GM23338 (cell line): ENCODE data around the gene GNB1L. TPM values are rescaled to one million over a fixed set of nuclear protein-coding genes. Genes with fewer than 3 reads are reported as not detected.

Source experiments
- ATAC-seq: fragments of 200-7000 bp; cut with Tn5 transposase; 3 replicates; pipeline ENCODE4 v1.9.1; 2020
- DNase-seq: peaks from one replicate; pipeline ENCODE4 v3.0.0-alpha.2; 2015; ENCODE audit warnings: low spot score
- H2AFZ ChIP-seq: fragments of 200-600 bp; sonication (generic); 2 replicates; pipeline ENCODE4 v1.8.0; 2016; ENCODE audit warnings: antibody characterized with exemption, mild to moderate bottlenecking, moderate library complexity
- H3F3A ChIP-seq: fragments of 200-600 bp; sonication (generic); replicated peaks from 2 replicates; pipeline ENCODE4 v1.8.0; 2017; ENCODE audit warnings: antibody characterized with exemption, mixed run types, low read depth
- H3K27ac ChIP-seq: fragments of 200-600 bp; sonication (generic); 2 replicates; pipeline ENCODE4 v1.6.1; 2016; ENCODE audit warnings: low read depth
- H3K27me3 ChIP-seq: fragments of 200-600 bp; sonication (generic); 2 replicates; pipeline ENCODE4 v1.8.0; 2016; ENCODE audit warnings: mild to moderate bottlenecking, mixed run types, moderate library complexity; ENCODE audit not compliant: insufficient read depth
- H3K36me3 ChIP-seq: fragments of 200-600 bp; sonication (generic); 2 replicates; pipeline ENCODE4 v1.8.0; 2016; ENCODE audit warnings: mild to moderate bottlenecking; ENCODE audit not compliant: insufficient read depth
- H3K4me1 ChIP-seq: fragments of 200-600 bp; sonication (generic); 2 replicates; pipeline ENCODE4 v1.8.0; 2016; ENCODE audit warnings: mild to moderate bottlenecking, moderate library complexity; ENCODE audit not compliant: insufficient read depth
- H3K4me2 ChIP-seq: fragments of 200-600 bp; sonication (generic); 2 replicates; pipeline ENCODE4 v1.7.1; 2017; ENCODE audit warnings: mixed run types
- H3K4me3 ChIP-seq: fragments of 200-600 bp; sonication (generic); 2 replicates; pipeline ENCODE4 v1.6.1; 2016; ENCODE audit warnings: mixed run types
- H3K79me2 ChIP-seq: fragments of 200-600 bp; sonication (generic); replicated peaks from 2 replicates; pipeline ENCODE4 v1.8.0; 2017; ENCODE audit warnings: mild to moderate bottlenecking; ENCODE audit not compliant: insufficient read depth
- H3K9me2 ChIP-seq: fragments of 200-600 bp; sonication (generic); 2 replicates; pipeline ENCODE4 v1.8.0; 2017; ENCODE audit not compliant: insufficient read depth
- H4K20me1 ChIP-seq: fragments of 200-600 bp; sonication (generic); replicated peaks from 2 replicates; pipeline ENCODE4 v1.8.0; 2017; ENCODE audit warnings: mild to moderate bottlenecking; ENCODE audit not compliant: insufficient read depth
- H3K27ac Mint-ChIP-seq: 2 replicates; pipeline ENCODE4 v1.8.0; 2020; ENCODE audit warnings: inconsistent platforms, mild to moderate bottlenecking, moderate library complexity, mixed read lengths
- H3K27me3 Mint-ChIP-seq: 3 replicates; pipeline ENCODE4 v1.8.0; 2022; ENCODE audit warnings: low read depth, mild to moderate bottlenecking, moderate library complexity, mixed read lengths, inconsistent platforms; ENCODE audit not compliant: insufficient read depth, poor library complexity
- H3K36me3 Mint-ChIP-seq: 3 replicates; pipeline ENCODE4 v1.8.0; 2021; ENCODE audit warnings: low read depth, mild to moderate bottlenecking, inconsistent platforms, moderate library complexity, mixed read lengths
- H3K4me1 Mint-ChIP-seq: 3 replicates; pipeline ENCODE4 v1.8.0; 2020; ENCODE audit warnings: mild to moderate bottlenecking, inconsistent platforms, mixed read lengths
- H3K4me3 Mint-ChIP-seq: 3 replicates; pipeline ENCODE4 v1.8.0; 2021; ENCODE audit warnings: moderate library complexity, mild to moderate bottlenecking, inconsistent platforms, mixed read lengths
- H3K9me3 Mint-ChIP-seq: 3 replicates; pipeline ENCODE4 v1.8.0; 2020; ENCODE audit warnings: moderate library complexity, mild to moderate bottlenecking, inconsistent platforms, mixed read lengths
- CREB1 ChIP-seq: fragments of 250-450 bp; sonication (Bioruptor Pico); IDR thresholded peaks from 2 replicates; pipeline ENCODE4 v1.5.0; 2020; ENCODE audit warnings: low read depth, mild to moderate bottlenecking, moderate library complexity
- EZH2 ChIP-seq: fragments of 200-600 bp; sonication (generic); IDR thresholded peaks from one replicate; pipeline ENCODE4 v1.8.0; 2017; ENCODE audit warnings: antibody characterized with exemption, mild to moderate bottlenecking, low read depth; ENCODE audit not compliant: unreplicated experiment
- EZH2phosphoT487 ChIP-seq: fragments of 200-600 bp; sonication (generic); IDR thresholded peaks from one replicate; pipeline ENCODE4 v1.8.1; 2018; ENCODE audit warnings: antibody characterized with exemption; ENCODE audit not compliant: unreplicated experiment
- JUNB ChIP-seq: IDR thresholded peaks from one replicate; pipeline ENCODE4 v1.6.1; 2016; ENCODE audit warnings: antibody characterized with exemption; ENCODE audit not compliant: unreplicated experiment
- NANOG ChIP-seq: IDR thresholded peaks from 2 replicates; pipeline ENCODE4 v1.6.1; 2016; ENCODE audit warnings: antibody characterized with exemption, borderline replicate concordance
- POLR2AphosphoS5 ChIP-seq: IDR thresholded peaks from 2 replicates; pipeline ENCODE4 v1.6.1; 2016; ENCODE audit warnings: antibody characterized with exemption, low read depth
- STAT1 ChIP-seq: IDR thresholded peaks from one replicate; pipeline ENCODE4 v1.6.1; 2016; ENCODE audit warnings: antibody characterized with exemption; ENCODE audit not compliant: unreplicated experiment
- ZNF114 ChIP-seq: fragments of 250-450 bp; sonication (Bioruptor Pico); IDR thresholded peaks from 2 replicates; pipeline ENCODE4 v1.5.0; 2020; ENCODE audit warnings: mild to moderate bottlenecking, moderate library complexity
- ZNF331 ChIP-seq: fragments of 250-450 bp; sonication (Bioruptor Pico); IDR thresholded peaks from 2 replicates; pipeline ENCODE4 v1.5.0; 2020; ENCODE audit warnings: low read depth, mild to moderate bottlenecking, moderate library complexity
- polyA plus RNA-seq: library from polyadenylated mRNA; unstranded; fragments of >200 nt; fragmentation: Nextera tagmentation; extraction: Ambion mirVana; gene quantifications from 2 replicates; pipeline ENCODE4 v1.2.1, GENCODE V29; 2016
- total RNA-seq: library from RNA; depleted of rRNA; stranded (reverse); fragments of >200 nt; shearing (Covaris generic); gene quantifications from 2 replicates; pipeline ENCODE4 v1.2.3, GENCODE V29; 2014
- TF ChIP-seq, protein P1 (sequence below), 2 experiments: fragments of 200-600 bp in 1 of 2; sonication (generic) in 1 of 2; conservative IDR thresholded peaks; 2 replicates each; pipeline versions ENCODE4 v1.5.1 to v1.6.1; 2016 to 2017; ENCODE audit warnings: antibody characterized with exemption in 2 of 2, low read depth in 2 of 2, mild to moderate bottlenecking in 2 of 2, moderate library complexity in 1 of 2
- TF ChIP-seq, protein P2 (sequence below): IDR thresholded peaks from one replicate; pipeline ENCODE4 v1.6.1; 2018; ENCODE audit warnings: antibody characterized with exemption; ENCODE audit not compliant: unreplicated experiment
- TF ChIP-seq, protein P3 (sequence below): fragments of 250-450 bp; sonication (Bioruptor Pico); IDR thresholded peaks from 2 replicates; pipeline ENCODE4 v1.5.0; 2020; ENCODE audit warnings: mild to moderate bottlenecking, moderate library complexity
- TF ChIP-seq, protein P4 (sequence below): IDR thresholded peaks from 2 replicates; pipeline ENCODE4 v1.6.1; 2016; ENCODE audit warnings: antibody characterized with exemption

The GNB1L gene
- total and polyA plus RNA-seq, 2 experiments from 2014 or later: 15.2 to 27.8 TPM

DNA sequence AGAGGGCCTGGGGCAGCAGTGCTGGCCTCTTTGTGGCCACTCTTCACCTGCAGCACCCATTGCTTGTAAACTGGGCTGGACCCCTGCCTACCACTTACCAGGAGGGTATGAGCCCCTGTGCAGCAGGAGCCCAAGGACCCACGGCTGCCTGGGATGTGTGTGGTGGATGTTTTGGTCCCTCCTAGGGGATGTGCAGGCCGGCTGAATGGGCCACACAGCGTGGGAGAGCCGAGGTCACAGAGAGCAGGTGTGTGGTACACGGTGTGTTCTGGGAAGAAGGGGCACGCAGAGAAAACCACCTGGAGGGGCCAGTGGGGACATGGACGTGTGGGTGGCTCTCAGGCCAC is 19.3 kb upstream of the GNB1L start:
- no peak overlapping the region for H3K27ac Mint-ChIP-seq
- H3K27me3 ChIP-seq: no peaks in the 10 kb centered on the region
- no peaks in the 10 kb centered on the region for H3K9me2 ChIP-seq
- TF ChIP-seq ZNF331 (CRISPR knock-in tag) (no peak), ZNF114 (CRISPR knock-in tag) (no peak), CREB1 (no peak), EZH2phosphoT487 (no peak), STAT1 (no peak), POLR2AphosphoS5 (no peak), JUNB (no peak), NANOG (no peak), EZH2 (no peak)
- TF ChIP-seq, protein P1, sequence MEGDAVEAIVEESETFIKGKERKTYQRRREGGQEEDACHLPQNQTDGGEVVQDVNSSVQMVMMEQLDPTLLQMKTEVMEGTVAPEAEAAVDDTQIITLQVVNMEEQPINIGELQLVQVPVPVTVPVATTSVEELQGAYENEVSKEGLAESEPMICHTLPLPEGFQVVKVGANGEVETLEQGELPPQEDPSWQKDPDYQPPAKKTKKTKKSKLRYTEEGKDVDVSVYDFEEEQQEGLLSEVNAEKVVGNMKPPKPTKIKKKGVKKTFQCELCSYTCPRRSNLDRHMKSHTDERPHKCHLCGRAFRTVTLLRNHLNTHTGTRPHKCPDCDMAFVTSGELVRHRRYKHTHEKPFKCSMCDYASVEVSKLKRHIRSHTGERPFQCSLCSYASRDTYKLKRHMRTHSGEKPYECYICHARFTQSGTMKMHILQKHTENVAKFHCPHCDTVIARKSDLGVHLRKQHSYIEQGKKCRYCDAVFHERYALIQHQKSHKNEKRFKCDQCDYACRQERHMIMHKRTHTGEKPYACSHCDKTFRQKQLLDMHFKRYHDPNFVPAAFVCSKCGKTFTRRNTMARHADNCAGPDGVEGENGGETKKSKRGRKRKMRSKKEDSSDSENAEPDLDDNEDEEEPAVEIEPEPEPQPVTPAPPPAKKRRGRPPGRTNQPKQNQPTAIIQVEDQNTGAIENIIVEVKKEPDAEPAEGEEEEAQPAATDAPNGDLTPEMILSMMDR (conservative IDR thresholded peaks at IDR 0.05; ENCODE audit: low read depth in 2 of 2): no peak
- TF ChIP-seq, protein P2, sequence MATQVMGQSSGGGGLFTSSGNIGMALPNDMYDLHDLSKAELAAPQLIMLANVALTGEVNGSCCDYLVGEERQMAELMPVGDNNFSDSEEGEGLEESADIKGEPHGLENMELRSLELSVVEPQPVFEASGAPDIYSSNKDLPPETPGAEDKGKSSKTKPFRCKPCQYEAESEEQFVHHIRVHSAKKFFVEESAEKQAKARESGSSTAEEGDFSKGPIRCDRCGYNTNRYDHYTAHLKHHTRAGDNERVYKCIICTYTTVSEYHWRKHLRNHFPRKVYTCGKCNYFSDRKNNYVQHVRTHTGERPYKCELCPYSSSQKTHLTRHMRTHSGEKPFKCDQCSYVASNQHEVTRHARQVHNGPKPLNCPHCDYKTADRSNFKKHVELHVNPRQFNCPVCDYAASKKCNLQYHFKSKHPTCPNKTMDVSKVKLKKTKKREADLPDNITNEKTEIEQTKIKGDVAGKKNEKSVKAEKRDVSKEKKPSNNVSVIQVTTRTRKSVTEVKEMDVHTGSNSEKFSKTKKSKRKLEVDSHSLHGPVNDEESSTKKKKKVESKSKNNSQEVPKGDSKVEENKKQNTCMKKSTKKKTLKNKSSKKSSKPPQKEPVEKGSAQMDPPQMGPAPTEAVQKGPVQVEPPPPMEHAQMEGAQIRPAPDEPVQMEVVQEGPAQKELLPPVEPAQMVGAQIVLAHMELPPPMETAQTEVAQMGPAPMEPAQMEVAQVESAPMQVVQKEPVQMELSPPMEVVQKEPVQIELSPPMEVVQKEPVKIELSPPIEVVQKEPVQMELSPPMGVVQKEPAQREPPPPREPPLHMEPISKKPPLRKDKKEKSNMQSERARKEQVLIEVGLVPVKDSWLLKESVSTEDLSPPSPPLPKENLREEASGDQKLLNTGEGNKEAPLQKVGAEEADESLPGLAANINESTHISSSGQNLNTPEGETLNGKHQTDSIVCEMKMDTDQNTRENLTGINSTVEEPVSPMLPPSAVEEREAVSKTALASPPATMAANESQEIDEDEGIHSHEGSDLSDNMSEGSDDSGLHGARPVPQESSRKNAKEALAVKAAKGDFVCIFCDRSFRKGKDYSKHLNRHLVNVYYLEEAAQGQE: no peak
- TF ChIP-seq, protein P3, sequence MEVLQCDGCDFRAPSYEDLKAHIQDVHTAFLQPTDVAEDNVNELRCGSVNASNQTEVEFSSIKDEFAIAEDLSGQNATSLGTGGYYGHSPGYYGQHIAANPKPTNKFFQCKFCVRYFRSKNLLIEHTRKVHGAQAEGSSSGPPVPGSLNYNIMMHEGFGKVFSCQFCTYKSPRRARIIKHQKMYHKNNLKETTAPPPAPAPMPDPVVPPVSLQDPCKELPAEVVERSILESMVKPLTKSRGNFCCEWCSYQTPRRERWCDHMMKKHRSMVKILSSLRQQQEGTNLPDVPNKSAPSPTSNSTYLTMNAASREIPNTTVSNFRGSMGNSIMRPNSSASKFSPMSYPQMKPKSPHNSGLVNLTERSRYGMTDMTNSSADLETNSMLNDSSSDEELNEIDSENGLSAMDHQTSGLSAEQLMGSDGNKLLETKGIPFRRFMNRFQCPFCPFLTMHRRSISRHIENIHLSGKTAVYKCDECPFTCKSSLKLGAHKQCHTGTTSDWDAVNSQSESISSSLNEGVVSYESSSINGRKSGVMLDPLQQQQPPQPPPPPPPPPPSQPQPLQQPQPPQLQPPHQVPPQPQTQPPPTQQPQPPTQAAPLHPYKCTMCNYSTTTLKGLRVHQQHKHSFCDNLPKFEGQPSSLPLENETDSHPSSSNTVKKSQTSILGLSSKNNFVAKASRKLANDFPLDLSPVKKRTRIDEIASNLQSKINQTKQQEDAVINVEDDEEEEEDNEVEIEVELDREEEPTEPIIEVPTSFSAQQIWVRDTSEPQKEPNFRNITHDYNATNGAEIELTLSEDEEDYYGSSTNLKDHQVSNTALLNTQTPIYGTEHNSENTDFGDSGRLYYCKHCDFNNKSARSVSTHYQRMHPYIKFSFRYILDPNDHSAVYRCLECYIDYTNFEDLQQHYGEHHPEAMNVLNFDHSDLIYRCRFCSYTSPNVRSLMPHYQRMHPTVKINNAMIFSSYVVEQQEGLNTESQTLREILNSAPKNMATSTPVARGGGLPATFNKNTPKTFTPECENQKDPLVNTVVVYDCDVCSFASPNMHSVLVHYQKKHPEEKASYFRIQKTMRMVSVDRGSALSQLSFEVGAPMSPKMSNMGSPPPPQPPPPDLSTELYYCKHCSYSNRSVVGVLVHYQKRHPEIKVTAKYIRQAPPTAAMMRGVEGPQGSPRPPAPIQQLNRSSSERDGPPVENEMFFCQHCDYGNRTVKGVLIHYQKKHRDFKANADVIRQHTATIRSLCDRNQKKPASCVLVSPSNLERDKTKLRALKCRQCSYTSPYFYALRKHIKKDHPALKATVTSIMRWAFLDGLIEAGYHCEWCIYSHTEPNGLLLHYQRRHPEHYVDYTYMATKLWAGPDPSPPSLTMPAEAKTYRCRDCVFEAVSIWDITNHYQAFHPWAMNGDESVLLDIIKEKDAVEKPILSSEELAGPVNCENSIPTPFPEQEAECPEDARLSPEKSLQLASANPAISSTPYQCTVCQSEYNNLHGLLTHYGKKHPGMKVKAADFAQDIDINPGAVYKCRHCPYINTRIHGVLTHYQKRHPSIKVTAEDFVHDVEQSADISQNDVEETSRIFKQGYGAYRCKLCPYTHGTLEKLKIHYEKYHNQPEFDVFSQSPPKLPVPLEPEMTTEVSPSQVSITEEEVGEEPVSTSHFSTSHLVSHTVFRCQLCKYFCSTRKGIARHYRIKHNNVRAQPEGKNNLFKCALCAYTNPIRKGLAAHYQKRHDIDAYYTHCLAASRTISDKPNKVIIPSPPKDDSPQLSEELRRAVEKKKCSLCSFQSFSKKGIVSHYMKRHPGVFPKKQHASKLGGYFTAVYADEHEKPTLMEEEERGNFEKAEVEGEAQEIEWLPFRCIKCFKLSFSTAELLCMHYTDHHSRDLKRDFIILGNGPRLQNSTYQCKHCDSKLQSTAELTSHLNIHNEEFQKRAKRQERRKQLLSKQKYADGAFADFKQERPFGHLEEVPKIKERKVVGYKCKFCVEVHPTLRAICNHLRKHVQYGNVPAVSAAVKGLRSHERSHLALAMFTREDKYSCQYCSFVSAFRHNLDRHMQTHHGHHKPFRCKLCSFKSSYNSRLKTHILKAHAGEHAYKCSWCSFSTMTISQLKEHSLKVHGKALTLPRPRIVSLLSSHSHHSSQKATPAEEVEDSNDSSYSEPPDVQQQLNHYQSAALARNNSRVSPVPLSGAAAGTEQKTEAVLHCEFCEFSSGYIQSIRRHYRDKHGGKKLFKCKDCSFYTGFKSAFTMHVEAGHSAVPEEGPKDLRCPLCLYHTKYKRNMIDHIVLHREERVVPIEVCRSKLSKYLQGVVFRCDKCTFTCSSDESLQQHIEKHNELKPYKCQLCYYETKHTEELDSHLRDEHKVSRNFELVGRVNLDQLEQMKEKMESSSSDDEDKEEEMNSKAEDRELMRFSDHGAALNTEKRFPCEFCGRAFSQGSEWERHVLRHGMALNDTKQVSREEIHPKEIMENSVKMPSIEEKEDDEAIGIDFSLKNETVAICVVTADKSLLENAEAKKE (CRISPR knock-in tag): no peak
- TF ChIP-seq, protein P4, sequence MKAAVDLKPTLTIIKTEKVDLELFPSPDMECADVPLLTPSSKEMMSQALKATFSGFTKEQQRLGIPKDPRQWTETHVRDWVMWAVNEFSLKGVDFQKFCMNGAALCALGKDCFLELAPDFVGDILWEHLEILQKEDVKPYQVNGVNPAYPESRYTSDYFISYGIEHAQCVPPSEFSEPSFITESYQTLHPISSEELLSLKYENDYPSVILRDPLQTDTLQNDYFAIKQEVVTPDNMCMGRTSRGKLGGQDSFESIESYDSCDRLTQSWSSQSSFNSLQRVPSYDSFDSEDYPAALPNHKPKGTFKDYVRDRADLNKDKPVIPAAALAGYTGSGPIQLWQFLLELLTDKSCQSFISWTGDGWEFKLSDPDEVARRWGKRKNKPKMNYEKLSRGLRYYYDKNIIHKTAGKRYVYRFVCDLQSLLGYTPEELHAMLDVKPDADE: no peak
- H3K27me3 Mint-ChIP-seq: peaks cover 12% of the 10 kb centered on the region
- no peak overlapping the region for H3K4me2 ChIP-seq
- no peak for ATAC-seq
- H3K4me3 ChIP-seq: no peak overlapping the region
- no peaks in the 10 kb centered on the region for H3F3A ChIP-seq
- H2AFZ ChIP-seq: no peak overlapping the region
- H3K79me2 ChIP-seq: no peaks in the 10 kb centered on the region
- no peak overlapping the region for H3K4me3 Mint-ChIP-seq
- DNase-seq: no peak
- no peak overlapping the region for H3K27ac ChIP-seq
- H3K36me3 ChIP-seq: no peaks in the 10 kb centered on the region
- no peaks in the 10 kb centered on the region for H4K20me1 ChIP-seq
- peaks cover 6% of the 10 kb centered on the region for H3K4me1 Mint-ChIP-seq
- no peaks in the 10 kb centered on the region for H3K4me1 ChIP-seq
- H3K36me3 Mint-ChIP-seq: no peaks in the 10 kb centered on the region
- no peaks in the 10 kb centered on the region for H3K9me3 Mint-ChIP-seq
